Kidney tubule cell (primary cell): ENCODE measurements around the gene TMBIM6.
"Not testable (repeated sequence)": the region's sequence is repeated elsewhere in the genome, so short reads cannot be mapped to it uniquely, and the experiment has no call there.

ENCODE experiments used
- DNase-seq: peaks from one replicate; pipeline ENCODE4 v3.0.0-alpha.2; 2018; ENCODE audit warnings: low spot score

TMBIM6 gene

DNA sequence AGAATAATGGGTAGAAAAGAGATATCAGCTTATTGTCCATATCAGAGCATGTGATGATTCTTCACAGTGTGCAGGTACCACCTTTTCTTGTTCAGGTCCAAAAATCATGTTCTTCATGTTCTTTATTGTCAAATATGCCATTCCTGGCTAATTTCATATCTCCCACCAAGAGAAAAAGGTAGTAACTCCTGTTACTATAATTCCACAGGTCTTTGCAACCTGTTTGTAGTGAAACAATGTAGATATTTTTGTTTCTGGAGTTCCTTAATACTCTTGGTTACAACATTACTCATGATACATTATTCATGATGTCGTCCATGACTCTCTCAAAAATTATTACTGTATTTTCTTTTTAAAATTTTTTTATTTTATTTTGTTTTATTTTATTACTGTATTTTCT lies 11.3 kb upstream of the TMBIM6 start:
- DNase-seq = no peak

DNA sequence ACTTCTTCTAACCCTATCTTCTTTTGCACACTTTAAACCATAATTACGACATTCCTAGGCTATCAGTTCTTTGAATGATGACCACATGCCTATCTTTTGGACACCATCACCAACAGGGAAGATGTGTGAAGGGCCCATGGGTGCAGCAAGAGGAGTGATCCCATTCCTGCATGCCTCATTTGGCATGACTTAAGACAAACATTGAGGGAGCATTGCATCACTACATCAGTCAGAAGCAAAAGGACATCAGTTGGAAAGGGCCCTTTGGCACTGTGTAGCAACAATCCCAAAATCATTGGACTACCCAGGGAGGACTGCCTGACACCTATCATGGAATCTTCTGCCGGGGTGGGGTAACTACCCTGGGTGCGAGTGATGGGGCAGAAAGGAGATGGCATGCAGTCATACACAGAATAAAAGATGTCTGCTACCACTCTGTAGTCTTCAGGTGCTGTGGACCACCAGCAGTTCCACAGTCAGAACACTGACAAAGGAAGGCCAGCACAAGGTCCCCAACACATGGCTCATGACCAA lies 10.7 kb upstream of the TMBIM6 start:
- peak; percentile 30 for DNase-seq

DNA sequence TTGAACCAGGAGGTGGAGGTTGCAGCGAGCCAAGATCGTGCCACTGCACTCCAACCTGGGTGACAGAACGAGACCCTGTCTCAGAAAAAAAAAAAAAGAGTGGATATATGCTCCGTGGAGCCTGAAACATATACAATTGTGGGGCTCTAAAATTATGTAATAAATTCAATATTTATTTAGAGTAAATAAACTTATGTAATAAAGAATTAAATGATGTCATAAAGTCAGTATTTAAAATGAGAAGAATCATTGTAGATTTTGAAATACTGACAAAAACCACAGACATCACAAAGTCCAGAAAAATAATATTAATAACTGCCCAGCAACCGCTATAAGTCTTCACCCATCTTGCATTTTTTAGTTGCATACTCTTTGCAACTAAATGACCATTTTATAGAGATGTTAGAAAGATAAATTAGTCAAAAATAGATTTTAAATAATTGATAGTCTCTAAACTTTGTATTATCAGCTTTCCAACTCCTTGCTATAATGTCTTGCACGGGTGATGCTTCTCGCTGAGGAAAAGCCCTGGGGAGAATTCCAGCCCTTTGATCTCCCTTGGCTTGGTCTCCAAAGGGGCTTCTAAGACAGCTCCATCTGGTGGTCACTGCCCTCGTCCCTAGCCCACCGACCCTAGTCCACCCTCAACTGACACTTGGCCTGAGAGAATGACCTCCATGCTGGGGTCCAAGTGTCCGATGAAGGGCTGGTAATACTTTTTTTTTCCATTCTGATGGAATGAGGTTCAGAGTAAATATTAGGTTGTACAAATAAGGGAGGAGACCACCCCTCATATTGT lies 7.9 kb upstream of the TMBIM6 start:
- DNase-seq = no peak

DNA sequence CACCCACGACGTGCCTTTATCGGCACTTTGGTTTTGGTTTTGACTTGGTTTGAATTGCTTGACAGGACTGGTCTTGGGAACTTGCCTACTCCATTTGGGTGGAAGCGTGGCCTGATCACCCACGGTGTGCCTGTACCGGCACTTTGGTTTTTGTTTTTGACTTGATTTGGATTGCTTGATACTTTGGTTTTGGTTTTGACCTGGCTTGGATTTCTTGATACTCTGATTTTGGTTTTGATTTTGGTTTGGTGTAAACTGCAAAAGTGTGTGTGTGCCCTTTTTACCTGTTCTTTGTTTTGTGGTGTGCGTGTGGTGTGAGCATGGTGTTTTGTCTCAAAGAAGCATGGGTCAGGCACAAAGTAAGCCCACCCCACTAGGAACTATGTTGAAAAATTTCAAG lies 6.5 kb upstream of the TMBIM6 start:
- not testable (repeated sequence) for DNase-seq

DNA sequence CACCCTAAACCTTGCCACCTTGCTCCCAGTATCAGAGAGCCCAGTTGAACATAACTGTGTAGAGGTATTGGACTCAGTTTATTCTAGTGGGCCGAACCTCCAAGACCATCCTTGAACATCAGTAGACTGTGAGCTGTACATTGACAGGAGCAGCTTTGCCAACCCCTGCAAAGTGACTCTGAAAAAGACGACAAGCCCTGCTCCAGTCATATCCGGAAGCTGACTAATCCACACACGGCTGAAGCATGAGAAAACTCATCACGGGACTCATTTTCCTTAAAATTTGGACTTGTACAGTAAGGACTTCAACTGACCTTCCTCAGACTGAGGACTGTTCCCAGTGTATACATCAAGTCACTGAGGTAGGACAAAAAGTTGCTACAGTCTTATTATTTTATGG lies 2.6 kb upstream of the TMBIM6 start:
- not testable (repeated sequence) for DNase-seq

DNA sequence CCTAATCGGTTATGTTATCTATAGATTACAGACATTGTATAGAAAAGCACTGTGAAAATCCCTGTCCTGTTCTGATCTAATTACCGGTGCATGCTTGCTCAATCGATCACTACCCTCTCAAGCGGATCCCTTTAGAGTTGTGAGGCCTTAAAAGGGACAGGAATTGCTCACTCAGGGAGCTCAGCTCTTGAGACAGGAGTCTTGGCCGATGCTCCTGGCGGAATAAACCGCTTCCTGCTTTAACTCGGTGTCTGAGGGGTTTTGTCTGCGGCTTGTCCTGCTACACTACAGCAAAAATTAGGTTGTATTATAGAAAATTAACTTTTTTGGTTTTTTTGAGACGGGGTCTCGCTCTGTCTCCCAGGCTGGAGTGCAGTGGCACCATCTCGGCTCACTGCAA lies 1.1 kb upstream of the TMBIM6 start:
- DNase-seq = not testable (repeated sequence)

DNA sequence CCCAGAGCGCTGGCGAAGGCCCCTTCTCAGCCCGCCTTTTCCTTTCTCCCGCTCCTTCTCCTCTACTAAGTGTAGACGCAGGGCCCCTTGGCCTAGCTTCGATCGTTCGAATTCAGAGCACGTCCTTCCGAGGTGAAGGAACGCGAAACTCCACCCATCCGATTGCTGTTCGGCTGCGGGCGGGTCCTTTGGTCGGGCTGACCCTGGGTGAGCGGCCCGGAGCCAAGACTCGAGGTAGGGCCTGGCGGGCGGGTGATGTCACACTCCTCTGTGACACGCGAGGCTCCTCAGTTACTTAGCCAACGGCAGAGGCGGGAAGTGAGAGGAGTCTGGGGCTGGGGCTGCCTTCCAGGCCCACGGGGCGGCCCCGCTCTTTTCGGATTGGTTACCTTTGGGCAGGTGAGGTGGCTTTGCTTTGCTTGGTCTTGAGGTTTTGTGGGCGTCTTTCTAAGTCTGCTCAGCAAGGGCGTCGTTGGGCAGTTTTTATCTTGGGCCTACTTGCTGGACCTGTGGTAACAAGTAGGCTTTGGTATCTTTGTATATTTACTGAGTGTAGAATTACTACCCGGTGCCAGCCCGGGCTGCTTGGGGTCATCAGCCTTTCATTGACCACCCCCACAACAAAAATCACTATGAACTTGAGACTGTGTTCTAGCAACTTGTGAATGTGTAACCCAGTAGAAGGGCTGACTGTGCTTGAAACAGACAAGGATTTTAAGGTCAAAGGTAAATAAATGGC lies 694 bp downstream of the TMBIM6 start:
- peak; percentile 92 for DNase-seq

DNA sequence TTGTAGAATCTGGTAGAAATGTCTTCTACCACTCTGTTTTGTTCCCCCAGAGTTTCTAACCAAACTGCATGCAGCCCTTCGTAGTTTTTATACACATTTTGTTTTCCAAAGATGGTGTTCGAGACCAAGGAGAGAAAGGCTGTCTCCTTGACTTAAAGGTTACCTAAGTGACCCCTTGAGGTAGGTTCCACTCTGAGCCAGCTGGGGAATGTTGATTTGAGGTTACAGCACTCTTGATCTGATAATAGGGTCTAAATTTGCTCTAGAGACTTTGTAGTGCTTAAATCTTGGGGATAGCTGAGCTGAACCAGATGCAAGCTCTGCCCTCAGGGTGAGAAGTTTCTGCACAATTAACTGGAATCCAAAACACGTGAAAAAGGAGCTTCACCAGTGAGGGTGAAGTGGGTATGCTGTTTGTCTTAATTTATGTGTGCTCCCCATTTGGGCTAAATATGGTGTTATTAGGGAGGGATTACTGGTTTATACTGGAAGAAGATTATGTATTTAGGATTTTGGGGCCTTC lies 3.1 kb downstream of the TMBIM6 start:
- no peak for DNase-seq

DNA sequence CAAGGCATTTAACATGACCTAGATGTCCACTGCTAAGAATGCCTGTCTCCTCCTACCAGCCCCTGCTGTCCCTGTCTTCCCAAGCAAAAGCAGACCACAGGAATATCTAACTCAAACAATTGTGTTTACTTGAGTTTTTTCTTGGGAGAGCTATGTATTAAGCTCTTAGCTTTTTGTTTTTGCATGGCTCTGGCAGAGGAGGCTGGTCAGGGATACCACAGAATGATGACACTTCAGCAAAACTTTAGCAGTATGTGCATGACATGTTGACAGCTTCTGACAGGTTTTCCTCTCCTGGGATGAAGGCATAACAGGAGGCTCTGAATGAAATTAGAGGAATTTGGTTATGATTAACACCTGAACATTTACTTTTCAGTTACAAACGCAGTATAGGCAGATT lies 6.9 kb downstream of the TMBIM6 start:
- DNase-seq = no peak

DNA sequence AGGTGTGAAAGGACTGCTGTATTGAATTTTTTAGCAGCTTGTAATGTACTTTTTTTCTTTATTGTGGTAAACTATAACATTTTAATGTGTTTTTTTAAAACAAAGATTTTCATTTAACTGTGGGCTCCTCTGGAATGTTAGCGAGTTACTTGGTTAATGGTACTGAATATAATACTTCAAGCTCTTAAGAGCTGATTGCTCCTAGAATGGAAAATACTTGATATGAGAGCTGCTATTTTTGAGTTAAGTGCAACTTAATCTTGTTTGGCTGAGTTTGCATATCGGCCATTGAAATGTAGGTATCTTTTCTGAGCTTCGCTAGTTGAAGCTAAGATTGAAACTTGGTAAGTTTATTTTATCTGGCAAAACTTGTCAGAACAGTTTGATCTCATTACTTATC lies 7.4 kb downstream of the TMBIM6 start:
- DNase-seq = no peak

DNA sequence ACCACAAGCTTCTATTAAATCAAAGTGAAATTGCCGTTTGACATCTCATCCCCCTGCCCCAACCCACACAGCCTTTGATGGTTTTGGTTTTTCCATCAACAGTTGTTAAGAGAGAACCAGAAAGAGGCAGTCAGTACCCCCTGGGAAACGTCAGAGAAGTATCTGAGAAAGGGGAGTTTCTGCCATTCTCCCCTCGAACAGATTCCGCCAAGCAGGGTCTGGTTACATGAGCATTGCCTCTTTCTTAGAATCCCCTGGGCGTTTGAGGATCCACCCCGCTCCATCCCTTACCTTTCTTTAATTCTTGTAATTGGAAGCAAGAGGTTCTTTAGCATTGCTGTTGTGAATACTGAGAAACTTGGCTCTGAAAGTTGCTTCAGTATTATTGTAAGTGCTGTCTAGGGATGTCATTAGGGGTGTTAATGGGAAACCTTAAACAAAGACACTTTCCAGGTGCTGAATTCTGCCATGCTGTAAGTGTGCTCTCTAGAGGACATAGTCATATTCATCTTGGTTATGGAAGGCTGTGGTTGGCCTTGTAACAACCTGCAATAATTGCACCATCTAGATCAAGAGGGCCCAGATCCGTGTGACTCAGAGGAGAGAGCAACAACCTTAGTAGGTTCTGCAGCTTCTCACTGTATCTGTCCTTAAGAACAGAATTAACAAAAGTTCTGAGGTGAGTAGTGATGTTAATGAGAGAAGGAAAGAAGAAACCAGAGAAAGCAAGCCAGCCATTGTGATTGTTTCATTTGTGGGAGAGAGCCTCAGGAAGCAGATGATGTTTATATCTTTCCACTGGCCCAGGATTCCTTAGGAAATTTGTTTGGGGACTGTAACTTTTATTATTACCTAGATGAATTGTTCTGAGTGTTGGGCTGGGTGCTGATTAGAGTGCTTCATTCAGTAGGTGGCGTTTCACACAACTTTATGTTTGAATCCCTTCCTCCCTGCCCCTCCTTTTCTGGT lies 9.0 kb downstream of the TMBIM6 start:
- peak; percentile 64 for DNase-seq

DNA sequence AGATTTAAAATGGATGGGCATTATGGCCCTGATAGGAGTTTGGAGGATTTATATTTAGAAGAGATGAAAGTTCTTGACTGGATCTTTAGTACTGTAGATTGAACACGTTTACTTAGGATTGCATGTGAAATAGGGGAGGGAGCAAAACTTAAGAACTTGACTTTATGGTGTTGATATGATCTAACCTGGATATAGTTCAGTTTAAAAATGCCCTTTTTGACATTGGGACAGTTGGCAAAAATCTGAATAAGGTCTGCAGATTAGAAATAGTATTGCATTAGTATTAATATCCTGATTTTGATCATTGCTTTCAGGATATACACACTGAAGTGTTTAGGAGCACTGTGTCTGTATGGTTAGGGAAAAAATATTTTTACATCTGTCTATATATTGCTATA lies 9.6 kb downstream of the TMBIM6 start:
- DNase-seq = no peak

DNA sequence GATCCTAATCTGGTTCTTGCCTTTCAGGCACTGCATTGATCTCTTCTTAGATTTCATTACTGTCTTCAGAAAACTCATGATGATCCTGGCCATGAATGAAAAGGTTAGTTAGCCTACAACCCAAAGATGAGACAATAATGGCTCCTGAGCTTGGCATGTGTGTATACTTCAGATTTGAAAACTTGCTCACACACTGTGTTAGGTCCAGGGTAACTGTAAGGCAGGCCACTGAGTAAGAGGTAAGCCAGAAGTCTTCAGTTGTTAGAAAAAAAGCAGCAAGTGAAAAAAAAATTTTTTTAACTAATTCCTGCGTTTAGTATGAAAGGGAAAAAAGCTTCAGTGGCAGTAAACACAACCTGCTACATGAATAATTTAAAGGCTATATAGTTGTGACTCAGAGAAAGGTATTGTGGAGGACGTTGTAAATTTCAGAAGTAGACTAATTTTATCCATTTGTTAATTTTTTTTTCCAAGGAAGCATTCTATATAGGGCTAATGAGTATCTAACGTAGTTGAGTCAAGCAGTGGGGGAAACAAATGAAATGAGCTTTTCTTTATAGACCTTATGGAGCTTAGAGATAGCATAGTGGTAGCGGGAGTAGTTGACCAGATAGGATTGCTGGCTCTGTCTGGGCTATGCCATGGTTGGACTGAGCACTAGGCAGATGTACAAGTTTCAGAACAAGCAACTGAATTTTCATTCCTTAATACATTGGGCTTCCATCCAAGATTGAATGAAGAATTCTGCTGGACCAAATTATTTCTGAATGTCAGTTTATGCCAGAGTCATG lies 20.5 kb downstream of the TMBIM6 start:
- DNase-seq = no peak

DNA sequence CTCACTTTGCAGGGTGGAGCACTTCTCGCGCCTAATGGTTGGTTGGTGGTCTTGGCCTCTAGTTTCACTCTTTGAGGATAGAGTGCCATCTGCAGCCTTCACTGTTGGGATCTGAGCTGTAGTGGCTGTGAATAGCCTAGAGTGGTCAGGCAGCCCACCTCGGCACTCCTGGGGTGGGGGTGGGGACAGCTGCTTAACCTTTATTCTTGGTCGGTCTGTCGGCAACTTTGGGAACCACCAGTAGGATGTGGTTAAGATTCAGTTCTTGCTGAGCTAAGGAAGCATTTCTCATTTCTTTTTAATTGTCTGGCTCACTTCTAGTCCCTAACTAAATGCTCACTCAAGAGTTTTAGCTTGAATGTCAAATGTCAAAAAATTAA lies 21.1 kb downstream of the TMBIM6 start:
- DNase-seq = no peak

DNA sequence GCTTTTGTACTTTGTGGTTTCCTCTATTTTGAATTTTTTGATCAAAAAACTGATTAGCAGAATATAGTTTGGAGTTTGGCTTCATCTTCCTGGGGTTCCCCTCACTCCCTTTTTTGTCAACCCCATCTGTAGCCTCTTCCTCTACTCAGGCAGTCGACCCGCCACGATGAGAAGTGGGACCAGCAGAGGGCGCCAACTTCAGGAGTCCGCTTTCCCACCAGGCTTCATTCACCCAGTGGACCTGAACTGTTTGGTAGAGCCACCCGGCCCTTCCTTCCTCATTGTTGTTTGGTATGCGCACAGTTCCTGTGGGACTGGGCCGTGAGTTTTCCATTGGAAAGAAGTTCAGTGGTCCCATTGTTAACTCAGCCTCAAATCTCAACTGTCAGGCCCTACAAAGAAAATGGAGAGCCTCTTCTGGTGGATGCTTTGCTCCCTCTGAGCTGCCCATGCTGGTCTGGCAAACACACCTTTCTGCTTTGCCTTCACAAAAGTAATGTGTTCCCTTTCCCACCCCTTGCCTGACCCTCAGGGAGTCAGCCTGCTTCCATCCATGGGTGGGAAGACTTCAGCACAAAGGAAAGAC lies 21.7 kb downstream of the TMBIM6 start:
- peak; percentile 45 for DNase-seq

DNA sequence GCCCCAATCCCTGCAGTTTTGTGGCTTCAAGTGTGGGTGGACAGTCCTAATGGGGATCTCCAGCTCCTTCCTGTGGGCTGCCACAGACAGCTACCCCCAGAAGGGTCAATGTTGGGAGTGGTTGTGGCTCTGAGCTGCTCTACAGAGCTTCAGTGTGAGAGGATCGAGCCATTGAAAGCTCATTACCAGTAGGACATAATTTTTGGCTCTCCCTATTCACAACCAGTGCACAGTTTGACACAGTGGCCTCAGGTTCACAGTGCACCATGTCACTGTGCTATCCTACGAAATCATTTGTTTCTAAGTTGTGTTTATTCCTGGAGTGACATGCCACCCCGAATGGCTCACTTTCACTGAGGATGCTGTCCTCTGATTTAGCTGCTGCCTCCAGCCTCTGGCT lies 22.8 kb downstream of the TMBIM6 start:
- DNase-seq = no peak

DNA sequence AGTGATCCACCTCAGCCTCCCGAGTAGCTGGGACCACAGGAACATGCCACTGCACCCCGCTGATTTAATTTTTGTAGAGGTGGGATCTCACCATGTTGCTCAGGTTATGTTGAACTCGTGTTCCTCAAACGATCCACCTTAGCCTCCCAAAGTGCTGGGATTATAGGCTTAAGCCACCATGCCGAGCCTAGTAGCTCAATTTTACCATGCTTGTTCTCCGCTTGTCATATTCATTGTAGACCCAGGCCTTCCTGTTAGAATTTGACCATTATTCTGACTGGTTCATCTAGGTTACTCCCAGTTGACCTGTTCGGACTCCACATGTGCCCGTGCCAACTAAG lies 24.7 kb downstream of the TMBIM6 start:
- DNase-seq = no peak

DNA sequence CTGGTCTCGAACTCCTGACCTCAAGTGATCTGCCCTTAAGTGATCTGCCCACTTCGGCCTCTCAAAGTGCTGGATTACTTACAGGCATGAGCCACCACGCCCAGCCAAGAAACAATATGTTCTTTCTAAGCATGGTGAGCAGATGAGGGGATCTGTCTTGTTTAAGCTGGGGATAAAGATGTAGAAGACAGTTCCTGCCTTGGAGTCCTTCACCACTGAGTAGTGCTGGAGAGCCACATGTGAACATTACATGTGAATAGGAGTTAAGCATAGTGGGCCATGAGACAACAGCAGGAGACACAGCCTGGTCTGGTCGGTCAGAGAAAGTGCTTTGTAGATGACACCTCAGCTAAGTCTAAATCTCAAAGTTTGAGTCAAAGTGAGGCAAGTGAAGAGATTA lies 26.0 kb downstream of the TMBIM6 start:
- DNase-seq = no peak

DNA sequence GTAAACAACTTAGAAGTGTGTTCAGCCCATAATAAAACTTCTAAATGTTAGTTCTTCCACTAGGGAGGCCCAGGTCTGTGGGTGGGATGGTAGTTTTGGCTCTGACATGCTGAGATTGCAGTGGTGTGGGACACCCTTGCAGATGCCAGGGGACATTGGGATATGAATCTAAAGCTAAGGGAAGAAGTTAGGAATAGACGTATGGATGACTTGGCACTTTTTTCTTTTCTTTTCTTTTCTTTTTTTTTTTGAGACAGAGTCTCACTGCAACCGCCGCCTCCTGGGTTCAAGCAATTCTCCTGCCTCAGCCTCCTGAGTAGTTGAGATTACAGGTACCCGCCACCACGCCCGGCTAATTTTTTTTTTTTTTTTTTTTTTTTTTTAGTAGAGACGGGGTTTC lies 31.7 kb downstream of the TMBIM6 start:
- not testable (repeated sequence) for DNase-seq

DNA sequence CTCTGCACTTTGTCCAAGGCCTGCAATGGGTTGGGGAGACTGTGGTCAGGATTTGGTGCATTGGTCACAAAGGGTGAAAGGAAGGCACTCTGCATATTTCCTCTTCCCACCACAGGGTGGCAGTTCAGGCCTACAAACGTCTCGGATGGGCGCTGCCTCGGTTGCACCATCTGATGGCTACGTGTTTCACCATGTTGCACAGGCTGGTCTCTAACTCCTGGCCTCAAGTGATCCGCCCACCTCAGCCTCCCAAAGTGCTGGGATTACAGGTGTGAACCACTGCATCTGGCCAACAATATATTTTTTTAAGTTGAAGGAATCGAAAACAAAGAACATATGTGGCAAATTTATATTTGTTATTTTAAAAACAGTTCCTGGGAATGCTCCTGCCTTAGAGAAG lies 35.1 kb downstream of the TMBIM6 start:
- DNase-seq = peak; percentile 74

DNA sequence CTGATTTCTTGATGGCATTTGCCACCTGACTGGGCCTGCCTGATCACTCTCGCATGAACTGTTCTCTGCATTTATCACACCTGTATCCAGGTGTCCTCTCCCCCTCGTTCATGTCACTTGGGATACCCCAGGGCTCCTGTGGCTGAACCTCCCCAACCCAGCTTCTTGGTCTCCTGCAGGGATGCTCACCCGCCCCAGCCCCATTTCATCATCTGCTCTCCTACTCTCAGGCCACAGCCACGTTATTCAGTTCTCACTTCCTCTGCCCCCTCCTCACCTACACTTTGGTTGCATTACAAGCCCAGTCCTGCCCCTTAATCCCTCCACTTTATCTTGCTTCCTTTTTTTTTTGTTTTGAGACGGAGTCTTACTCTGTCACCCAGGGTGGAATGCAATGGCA lies 35.5 kb downstream of the TMBIM6 start:
- no peak for DNase-seq
